Stimulated activated effector memory CD8-positive, alpha-beta T cell treated with anti-CD3 and anti-CD28 coated beads, Interleukin-12 subunit alpha, Interleukin-12 subunit beta, amount 100 ng/mL, for 72 hours (primary cell): Measurements from ENCODE around the gene INTS15.
A peak's percentile ranks its signal among the peaks of the same experiment; 100 is the strongest.

Source experiments
- ATAC-seq: fragments of 150-1000 bp; cut with Tn5 transposase; 2 replicates; pipeline ENCODE4 v1.10.0; 2021
- DNase-seq, 2 donors: peaks; one replicate each; pipeline ENCODE4 v3.0.0; 2021 to 2022; ENCODE audit warnings: low spot score in 2 of 2
- H3K27ac Mint-ChIP-seq: one replicate; pipeline ENCODE4 v1.8.0; 2022; ENCODE audit warnings: mild to moderate bottlenecking, mixed read lengths
- H3K36me3 Mint-ChIP-seq: one replicate; pipeline ENCODE4 v1.8.0; 2022; ENCODE audit warnings: mild to moderate bottlenecking, mixed read lengths
- H3K4me1 Mint-ChIP-seq: one replicate; pipeline ENCODE4 v1.8.0; 2022; ENCODE audit warnings: mixed read lengths
- H3K4me3 Mint-ChIP-seq: one replicate; pipeline ENCODE4 v1.8.0; 2022; ENCODE audit warnings: mild to moderate bottlenecking, mixed read lengths
- H3K9me3 Mint-ChIP-seq: one replicate; pipeline ENCODE4 v1.8.0; 2022; ENCODE audit warnings: mixed read lengths

The INTS15 gene

GRCh38 chr7:6653071-6654003 is 63.5 kb downstream of the INTS15 start:
- H3K4me3 Mint-ChIP-seq = no peak overlapping the region
- ATAC-seq = no peak
- H3K36me3 Mint-ChIP-seq = peaks cover 37% of the 10 kb centered on the region
- DNase-seq = no peak
- H3K27ac Mint-ChIP-seq = no peak overlapping the region
- no peaks in the 10 kb centered on the region for H3K9me3 Mint-ChIP-seq
- H3K4me1 Mint-ChIP-seq = no peaks in the 10 kb centered on the region

- Mint-ChIP-seq H3K4me1 (peaks cover 7% of the 10 kb centered on the region), H3K27ac (no peak overlapping the region), H3K36me3 (peaks cover 37% of the 10 kb centered on the region), H3K4me3 (no peak overlapping the region), H3K9me3 (no peaks in the 10 kb centered on the region)
- DNase-seq = no peak
- ATAC-seq = no peak
These were observed 64.5 kb downstream of the INTS15 start for GRCh38 chr7:6654113-6654841.

GRCh38 chr7:6654842-6655610 is 65.2 kb downstream of the INTS15 start:
- ATAC-seq (no peak), DNase-seq (peak in 1 of 2 donors; percentile 43)
- Mint-ChIP-seq H3K4me3 (no peak overlapping the region), H3K4me1 (peaks cover 7% of the 10 kb centered on the region), H3K36me3 (peaks cover 37% of the 10 kb centered on the region), H3K27ac (no peak overlapping the region), H3K9me3 (no peaks in the 10 kb centered on the region)

- H3K27ac Mint-ChIP-seq = no peak overlapping the region
- peaks cover 34% of the 10 kb centered on the region for H3K36me3 Mint-ChIP-seq
- no peak for DNase-seq
- peaks cover 7% of the 10 kb centered on the region for H3K4me1 Mint-ChIP-seq
- H3K4me3 Mint-ChIP-seq = no peak overlapping the region
- ATAC-seq = no peak
- no peaks in the 10 kb centered on the region for H3K9me3 Mint-ChIP-seq
These were observed 66.0 kb downstream of the INTS15 start for GRCh38 chr7:6655636-6656385.

GRCh38 chr7:6656413-6656812 is 66.6 kb downstream of the INTS15 start:
- H3K36me3 Mint-ChIP-seq = peaks cover 28% of the 10 kb centered on the region
- H3K9me3 Mint-ChIP-seq = no peaks in the 10 kb centered on the region
- DNase-seq = no peak
- H3K4me1 Mint-ChIP-seq = peaks cover 7% of the 10 kb centered on the region
- H3K4me3 Mint-ChIP-seq = no peak overlapping the region
- no peak for ATAC-seq
- no peak overlapping the region for H3K27ac Mint-ChIP-seq
